GM19438 (cell line): ENCODE measurements around the gene STEEP1.
"Not testable (repeated sequence)": the region's sequence is repeated elsewhere in the genome, so short reads cannot be mapped to it uniquely, and the experiment has no call there.

Source experiments
- ATAC-seq: cut with Tn5 transposase; IDR thresholded peaks from one replicate; pipeline ENCODE4 v1.9.1; 2021; ENCODE audit warnings: low read depth; ENCODE audit not compliant: unreplicated experiment

STEEP1 gene

DNA sequence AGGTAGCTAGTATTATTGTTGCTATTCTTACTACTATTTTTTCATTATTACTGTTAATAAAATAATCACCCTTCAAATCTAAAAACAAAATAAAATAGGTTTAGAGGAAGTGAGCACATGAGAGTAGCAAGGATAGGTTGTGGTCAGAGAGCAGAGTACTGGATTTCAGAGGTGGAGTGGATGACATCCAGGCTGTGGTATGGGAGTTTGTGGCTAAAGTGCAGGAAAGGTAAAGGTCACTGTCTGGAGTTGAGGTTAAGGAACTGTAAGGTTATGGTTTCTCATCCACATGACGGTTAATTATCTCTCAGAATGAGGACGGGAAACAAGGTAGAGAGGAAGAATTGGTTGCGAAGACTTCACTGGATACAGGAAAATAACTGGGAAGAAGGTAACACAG lies 27.7 kb downstream of the STEEP1 start:
- ATAC-seq, result no peak

DNA sequence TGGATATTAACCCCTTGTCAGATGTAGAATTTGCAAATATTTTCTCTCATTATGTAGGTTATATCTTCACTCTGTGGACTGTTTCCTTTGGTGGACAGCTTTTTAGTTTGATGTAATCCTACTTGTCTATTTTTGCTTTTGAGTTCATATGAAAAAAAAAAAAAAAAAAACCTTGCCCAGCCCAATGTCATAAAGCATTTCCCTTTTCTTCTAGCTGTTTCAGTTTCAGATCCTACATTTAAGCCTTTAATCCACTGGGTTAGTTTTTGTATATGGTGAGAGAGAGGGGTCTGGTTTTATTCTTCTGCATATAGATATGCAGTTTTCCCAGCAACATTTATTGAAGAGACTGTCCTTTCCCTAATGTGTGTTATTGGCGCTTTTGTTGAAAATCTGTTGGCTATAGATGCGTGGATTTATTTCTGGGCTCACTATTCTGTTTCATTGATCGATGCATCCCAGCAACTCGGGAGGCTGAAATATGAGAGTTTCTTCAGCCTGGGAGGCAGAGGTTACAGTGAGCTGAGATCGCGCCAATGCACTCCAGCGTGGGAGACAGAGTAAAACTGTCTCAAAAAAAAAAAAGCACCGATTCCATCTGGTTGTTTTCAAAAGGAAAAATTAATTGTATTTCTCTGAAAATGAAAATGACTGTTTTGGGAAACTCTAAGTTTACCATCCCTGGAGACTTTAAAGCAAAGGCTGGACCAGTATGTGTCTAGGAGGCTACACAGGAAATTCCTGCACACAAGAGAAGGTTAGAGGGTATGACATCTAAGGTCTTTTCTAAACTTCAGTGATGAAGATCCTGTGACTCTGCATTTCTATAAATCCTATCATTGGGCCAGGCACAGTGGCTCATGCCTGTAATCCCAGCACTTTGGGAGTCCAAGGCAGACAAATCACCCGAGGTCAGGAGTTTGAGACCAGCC lies 35.6 kb downstream of the STEEP1 start:
- no peak for ATAC-seq

DNA sequence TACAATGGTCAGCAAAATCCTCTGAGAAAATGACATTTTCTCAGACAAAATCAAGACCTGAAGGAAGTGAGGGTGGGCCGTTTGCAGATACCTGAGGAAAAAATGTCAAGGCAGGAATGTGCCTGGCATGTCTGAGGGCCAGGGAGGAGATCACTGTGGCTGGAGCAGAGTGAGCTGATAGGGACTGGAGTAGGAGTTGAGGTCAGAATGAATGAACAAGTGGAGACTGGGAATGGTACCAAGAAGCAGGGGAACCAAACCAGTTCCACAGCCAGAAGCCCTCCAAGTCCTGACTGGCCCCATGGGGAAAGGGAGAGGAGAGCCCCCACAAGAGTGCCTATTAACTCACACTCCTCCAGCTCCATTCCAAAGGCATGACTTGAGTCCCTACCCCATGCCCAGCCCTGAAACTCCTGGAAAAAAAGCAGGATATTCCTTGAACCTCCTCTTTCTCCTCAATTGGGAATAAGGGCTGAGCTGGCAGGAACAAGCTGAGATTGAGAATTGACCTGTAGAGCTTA lies 41.5 kb downstream of the STEEP1 start:
- ATAC-seq, result no peak

DNA sequence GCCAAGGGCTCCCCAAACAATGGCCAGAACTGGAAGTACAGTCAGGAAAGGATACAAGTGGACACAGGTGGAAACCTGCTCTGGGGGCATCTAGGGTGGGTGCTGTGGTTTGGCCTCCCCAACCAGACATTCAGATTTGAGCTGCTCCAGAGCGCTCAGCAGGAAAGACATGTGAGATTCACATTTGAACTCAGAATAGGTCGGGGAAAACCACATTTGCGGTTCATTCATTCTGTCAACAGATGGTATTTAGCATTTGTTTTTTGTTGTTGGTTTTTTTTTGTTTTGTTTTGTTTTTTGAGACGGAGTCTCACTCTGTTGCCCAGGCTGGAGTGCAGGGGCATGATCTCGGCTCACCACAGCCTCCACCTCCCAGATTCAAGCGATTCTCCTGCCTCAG lies 44.0 kb downstream of the STEEP1 start:
- ATAC-seq, result no peak

DNA sequence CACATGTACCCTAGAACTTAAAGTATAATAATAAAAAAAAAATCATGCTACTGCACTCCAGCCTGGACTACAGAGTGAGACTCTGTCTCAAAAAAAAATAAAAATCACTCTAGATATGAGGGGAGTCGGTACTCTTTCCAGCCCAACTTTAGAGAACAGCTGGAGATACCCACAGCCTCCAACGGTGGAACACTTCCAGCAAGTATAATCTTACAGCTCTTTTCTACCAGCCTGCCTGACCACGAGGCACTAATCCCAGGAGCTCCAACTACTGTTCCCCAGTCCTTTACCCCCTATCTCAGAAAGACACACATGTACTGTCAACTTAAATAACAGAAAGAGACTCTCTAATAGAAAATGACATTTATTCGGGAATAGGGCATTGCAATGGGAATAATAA lies 46.8 kb downstream of the STEEP1 start:
- ATAC-seq, result no peak

DNA sequence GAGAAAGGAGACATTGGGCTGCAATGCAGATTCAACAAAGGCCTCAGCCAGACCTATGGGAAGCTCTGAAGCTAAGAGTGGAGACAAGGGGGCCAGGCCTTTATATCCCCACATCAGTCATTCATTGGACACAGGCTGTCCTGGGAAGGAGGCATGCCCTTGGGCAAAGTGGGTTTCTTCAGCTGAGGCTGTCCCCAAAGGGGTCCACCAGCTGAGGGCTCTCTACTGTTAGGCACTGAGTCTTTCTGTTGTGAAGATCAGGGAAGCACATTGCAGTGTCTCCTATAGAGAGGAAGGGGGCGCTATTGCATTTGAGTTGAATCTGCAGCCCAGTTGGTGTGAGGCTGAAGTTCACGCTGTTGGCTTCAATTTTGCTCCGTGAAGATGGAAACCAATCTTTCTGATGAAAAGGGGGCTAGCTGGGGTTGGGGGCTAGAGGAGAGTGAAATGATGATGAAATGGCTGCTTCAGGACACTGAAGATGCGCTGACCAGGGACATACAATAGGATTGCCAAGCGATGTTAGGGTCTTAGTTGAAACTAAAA lies 49.0 kb downstream of the STEEP1 start:
- peak; percentile 92 for ATAC-seq

DNA sequence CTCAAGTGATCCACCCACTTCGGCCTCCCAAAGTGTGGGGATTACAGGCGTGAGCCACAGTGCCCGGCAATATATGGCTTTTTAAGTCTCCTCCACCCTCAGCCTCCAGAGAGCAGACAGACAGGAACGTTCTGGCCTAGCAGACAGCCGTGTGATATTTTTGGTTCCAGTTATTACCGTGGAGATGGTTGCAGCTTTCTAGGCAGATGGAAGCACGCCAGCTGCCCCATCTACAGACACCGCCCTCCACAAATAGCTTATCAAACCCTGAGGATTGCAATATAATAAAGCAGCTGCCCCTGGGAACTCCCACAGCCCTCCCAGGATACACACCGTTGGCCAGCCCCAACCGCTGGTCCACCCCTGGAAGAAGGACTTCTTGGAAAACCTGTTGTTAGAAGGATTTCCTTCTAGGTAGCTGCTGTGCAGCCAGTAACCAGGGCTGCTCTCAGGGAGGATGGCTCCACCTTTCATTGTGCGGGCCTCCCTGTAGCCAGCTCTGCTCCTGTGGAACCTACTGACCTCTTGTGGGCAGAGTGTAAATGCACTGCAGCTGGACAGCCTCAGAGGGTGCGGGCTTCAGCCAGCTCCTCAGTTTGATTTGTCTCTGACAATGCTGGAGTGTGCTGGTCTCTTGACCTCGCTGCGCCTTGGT lies 52.9 kb downstream of the STEEP1 start:
- ATAC-seq, result peak; percentile 69

DNA sequence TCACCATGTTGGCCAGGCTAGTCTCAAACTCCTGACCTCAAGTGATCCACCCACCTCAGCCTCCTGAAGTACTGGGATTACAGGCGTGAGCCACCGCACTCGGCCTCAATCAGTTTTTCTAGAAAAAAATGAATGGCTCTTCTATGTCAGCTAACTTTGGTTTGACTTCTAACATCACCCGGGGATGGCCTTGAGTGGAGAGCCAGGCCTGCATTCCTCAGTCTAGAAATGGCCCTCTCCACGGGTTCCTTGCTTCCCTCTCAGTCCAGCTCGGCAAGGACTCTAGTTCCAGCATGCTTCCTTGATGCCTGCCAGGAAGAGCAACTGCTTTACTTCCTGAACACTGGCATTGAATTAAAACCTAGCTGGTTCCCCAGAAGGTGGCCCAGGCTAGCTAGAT lies 58.0 kb downstream of the STEEP1 start:
- ATAC-seq, result no peak

DNA sequence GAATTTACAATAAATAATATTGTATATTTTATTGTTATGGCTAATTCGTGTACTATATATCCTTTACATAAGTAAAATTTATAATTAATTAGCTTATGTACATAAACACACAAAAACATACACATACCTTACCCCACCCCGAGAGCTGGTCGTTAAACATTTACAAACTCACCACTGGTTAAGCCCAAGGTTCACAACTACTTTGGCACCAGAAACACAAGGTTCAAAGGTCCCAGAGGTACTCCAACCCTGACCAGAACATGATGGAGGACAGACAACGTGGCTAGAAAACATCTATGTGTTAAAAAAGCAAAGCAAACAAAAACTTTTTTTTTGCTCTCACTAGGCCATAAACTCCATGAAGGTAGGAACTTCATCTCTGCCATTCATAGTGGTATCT lies 59.3 kb downstream of the STEEP1 start:
- ATAC-seq, result no peak

DNA sequence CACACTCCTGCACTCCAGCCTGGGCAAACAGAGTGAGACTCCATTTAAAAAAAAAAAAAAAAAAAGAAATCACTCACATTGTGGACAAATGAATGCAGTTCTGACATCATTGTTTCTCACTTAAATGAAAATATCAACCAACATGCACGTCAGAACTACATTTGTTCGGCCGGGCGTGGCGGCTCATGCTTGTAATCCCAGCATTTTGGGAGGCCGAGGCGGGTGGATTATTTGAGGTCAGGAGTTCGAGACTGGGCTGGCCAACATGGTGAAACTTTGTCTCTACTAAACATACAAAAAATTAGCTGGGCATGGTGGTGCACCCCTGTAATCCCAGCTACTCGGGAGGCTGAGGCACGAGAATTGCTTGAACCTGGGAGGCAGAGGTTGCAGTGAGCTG lies 60.1 kb downstream of the STEEP1 start:
- not testable (repeated sequence) for ATAC-seq

DNA sequence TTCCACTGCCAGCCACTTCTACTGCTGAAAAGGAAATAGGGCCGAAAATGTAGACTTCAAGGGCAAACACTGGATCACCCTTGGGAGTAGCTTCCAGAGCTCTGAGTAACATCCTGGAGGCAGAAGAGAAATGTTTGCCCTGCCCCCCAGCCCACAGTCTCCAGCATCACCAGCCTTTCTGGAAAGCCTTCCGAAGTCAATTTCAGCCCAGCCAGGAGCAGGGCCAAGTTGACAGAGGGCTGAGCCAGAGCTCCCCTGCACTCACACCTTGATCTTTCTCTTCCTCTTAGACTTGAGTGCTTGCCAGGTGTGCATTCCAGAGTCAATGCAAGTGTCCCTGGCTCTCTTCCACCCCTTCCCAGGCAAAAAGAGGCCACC lies 61.7 kb downstream of the STEEP1 start:
- no peak for ATAC-seq

DNA sequence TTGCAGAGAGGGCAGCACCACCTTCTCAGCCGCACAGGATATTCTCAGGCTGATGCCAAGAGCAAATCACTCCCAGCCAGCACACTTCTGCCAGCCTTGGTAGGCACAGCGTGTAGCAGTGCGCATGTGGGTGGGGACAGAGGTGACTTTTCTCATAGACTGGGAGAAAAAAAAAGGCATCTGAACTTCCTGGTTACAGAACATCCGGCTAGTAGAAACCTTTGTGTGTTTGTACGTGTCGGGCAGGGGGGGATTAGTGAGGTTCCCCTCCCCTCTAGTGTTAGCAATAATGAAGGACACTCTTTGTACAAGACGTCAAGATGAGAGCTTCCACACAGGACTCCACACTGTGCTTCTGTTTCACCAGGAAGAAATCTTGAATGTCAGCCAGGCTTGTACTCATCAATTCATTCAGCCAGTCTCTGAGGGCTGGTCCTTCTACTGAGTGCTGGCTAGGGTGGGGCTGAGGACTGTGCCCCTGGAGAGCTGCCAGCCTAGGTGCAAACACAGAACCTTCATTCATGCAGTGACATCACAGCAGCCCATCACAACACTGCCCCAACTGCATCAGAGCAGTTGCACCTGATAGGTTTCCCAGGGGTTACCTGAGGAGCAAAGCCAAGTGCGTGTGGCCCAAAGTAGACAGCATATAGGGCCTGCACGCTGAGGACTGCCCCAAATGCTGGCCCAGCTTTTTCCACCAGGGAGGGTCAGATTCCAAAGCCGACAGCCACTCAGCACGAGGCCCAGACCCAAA lies 62.3 kb downstream of the STEEP1 start:
- no peak for ATAC-seq

DNA sequence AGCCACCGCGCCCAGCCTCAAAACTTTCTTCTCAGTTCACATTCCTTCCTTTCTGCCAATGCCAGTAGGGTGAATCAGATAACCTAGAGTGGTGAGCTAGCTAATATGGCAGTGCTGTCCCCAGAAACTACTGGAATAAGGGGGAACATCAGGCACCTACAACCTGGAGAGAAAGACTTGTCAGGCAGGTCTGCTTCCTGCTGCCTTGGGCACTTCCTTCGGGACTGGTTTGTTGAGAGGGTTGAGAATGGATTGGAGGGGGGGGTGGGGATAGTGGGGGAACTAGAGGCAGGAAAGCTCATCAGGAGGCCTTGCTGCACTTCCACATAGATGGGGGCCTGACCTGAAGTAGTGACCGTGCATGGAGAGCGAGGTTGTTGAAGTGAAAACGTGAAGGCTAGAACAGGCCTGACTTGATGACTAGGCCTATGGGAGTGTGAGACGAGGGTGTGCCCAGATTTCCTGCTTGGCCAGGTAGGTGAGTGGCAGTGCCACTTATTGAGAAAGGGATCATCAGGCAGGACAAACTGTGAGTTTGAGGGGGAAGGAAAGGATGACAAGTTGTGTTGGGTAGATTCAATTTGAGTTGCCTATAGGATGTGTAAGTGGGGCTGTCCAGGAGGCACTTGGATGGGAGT lies 63.6 kb downstream of the STEEP1 start:
- ATAC-seq, result no peak

DNA sequence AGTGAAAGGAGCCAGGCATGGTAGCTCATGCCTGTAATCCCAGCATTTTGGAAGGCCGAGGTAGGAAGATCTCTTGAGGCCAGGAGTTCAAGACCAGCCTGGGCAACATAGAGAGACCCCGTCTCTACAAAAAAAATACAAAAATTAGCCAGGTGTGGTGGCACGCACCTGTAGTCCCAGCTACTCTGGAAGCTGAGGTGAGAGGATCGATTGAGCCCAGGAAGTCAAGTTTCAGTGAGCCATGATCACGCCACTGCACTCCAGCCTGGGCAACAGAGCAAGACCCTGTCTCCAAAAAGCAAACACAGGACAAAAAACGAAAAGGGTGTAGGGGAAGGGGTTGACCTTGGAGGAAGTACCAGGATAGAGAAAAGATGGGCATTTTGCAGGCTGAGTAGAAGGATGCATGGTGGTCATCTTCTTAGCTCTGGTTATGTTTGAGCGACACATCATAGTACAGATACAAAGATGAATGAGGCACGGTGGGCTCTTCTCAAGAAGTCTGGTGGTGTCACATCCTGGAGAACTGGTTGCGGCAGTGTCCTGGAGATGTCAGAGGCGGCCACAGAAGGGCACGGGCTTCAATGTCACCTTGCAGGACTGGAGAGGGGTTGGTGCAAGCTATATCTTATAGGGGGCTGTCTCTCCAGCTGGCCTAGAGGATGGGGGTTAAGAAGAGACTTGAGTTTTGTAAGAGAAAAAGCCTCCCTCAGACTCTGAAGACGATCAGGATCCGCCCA lies 65.0 kb downstream of the STEEP1 start:
- no peak for ATAC-seq

DNA sequence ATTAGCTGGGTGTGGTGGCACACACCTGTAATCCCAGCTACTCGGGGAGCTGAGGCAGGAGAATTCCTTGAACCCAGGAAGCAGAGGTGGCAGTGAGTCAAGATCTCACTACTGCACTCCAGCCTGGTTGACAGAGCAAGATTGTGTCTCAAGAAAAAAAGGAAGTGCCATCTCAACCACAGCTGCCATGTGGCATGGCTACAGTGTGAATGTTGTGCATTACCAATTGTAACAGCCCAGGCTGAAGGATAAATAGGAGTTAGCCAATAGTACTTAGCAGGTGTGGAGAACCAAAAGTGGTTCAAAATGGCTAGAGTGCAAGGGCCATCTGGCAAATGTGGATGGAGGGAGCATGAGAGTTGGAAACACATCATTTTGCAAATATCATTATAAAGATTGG lies 68.0 kb downstream of the STEEP1 start:
- no peak for ATAC-seq

DNA sequence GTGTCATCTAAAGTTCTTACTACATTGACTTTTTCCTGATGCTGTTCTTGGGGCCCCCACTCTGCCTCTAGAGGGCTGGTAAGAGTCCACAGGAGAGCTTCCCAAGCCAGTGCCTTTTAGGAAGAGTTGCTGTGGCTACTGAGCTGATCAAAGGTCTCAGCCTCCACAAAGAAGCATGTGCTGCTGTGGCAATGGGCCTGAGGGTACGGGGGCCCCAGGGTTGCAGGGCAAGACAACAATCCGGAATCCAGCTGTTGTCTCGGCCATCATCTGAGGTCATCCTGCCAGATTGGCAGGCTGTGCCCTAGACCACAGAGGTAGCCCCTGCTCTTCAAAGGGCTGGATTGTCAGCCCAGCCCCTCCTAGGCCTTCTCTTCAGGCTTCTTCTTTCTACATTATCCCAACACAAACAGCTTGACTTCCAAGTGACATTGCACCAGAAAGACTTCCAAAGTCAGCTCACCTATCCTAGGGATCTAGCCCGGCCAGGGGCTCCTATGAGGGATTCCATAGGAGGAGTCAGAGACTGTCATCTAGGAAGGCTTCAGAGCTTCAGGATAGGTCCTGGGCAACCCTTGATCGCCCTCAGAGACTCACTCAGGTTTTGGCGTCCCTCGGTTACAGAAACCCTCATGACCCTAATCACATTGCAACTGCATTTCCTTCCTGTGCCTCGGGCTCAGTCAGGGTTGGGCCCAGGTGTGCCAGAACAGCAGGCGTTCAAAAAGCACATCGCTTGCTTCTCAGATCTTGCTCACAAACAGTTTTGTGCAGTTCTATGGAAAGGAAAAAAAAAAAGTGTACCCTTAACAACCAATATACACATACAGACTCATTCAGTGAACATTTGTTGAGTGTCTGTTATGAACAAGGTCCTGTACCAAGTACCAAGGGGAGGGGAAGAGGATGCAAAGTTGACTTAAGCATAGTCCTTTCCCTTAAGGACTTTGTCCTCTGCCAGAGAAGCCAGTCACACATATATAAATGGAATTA lies 69.2 kb downstream of the STEEP1 start:
- no peak for ATAC-seq

DNA sequence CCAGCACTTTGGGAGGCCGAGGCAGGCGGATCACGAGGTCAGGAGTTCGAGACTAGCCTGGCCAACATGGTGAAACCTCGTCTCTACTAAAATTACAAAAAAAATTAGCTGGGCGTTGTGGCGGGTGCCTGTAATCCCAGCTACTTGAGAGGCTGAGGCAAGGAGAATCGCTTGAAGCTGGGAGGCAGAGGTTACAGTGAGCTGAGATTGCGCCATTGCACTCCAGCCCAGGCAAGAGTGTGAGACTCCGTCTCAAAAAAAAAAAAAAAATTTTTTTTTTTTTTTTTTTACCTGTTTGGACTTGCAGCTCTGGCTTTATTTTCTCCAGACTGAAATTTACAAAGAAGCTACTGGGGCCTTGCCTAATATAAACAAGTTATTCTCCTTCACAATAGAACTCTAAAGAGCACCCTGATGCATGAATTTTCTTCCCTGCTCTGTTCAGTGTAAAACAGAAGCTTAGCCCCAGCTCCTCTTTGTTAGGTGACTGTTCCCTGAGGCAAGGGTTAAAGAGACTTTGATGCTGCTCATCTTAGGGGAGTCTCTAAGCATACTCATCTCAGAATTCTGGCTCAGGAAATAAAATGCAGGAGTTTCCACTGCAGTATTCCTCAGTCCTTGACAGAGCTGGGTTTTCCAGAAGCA lies 71.2 kb downstream of the STEEP1 start:
- not testable (repeated sequence) for ATAC-seq

DNA sequence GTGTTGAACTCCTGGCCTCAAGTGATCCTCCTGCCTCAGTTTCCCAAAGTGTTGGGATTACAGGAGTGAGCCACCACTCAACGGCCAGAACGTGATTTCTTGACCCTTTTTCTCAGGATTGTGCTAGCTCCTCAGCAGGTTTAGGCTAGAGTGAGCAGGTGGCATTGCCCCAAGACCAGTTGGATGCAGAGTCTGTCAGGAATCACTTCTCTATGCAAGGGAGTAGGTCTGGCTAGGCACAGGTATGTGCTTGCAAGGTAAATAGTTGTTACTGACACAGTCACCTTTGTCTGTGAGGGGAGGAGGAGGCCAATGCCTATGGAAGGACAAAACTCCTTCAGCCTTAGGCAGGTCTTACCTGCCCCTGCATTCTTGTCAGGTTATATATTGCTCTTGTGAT lies 72.7 kb downstream of the STEEP1 start:
- ATAC-seq, result no peak
